Endodermal cell (in vitro differentiated cells): ENCODE data around the gene TMEM179B. TPM values are rescaled to one million over a fixed set of nuclear protein-coding genes. Genes with fewer than 3 reads are reported as not detected.

Source experiments
- DNase-seq: peaks from one replicate; pipeline ENCODE4 v3.0.0-alpha.2; 2017
- H3K27ac ChIP-seq: 2 replicates; pipeline ENCODE4 v1.5.1; 2013; ENCODE audit warnings: mild to moderate bottlenecking, low read depth, low read length, moderate library complexity
- H3K27me3 ChIP-seq: 2 replicates; pipeline ENCODE4 v1.6.1; 2013; ENCODE audit warnings: mild to moderate bottlenecking, low read length, moderate library complexity; ENCODE audit not compliant: insufficient read depth, control insufficient read depth, poor library complexity, severe bottlenecking
- H3K36me3 ChIP-seq: 2 replicates; pipeline ENCODE4 v1.7.0; 2013; ENCODE audit warnings: mild to moderate bottlenecking, low read length, moderate library complexity; ENCODE audit not compliant: control insufficient read depth, insufficient read depth
- H3K4me1 ChIP-seq: one replicate; pipeline ENCODE4 v1.7.0; 2013; ENCODE audit warnings: low read length; ENCODE audit not compliant: control insufficient read depth, insufficient read depth
- H3K4me3 ChIP-seq: 2 replicates; pipeline ENCODE4 v1.5.1; 2013; ENCODE audit warnings: mild to moderate bottlenecking, low read length, moderate library complexity
- H3K9ac ChIP-seq: 2 replicates; pipeline ENCODE4 v1.6.1; 2013; ENCODE audit warnings: mild to moderate bottlenecking, low read length, moderate library complexity; ENCODE audit not compliant: poor library complexity, severe bottlenecking; ENCODE audit errors: extremely low read depth
- H3K9me3 ChIP-seq: 2 replicates; pipeline ENCODE4 v1.6.1; 2013; ENCODE audit warnings: mild to moderate bottlenecking, low read length, moderate library complexity; ENCODE audit not compliant: control insufficient read depth
- H3K27ac Mint-ChIP-seq: 2 replicates; pipeline ENCODE4 v1.8.0; 2020; ENCODE audit warnings: mixed read lengths
- H3K27me3 Mint-ChIP-seq: 2 replicates; pipeline ENCODE4 v1.8.0; 2021; ENCODE audit warnings: mild to moderate bottlenecking, mixed read lengths; ENCODE audit not compliant: insufficient read depth
- H3K36me3 Mint-ChIP-seq: 2 replicates; pipeline ENCODE4 v1.8.0; 2020; ENCODE audit warnings: low read depth, mixed read lengths
- H3K4me1 Mint-ChIP-seq: 2 replicates; pipeline ENCODE4 v1.8.0; 2020; ENCODE audit warnings: mixed read lengths
- H3K4me3 Mint-ChIP-seq: 2 replicates; pipeline ENCODE4 v1.8.0; 2020; ENCODE audit warnings: mild to moderate bottlenecking, moderate library complexity, mixed read lengths
- H3K9me3 Mint-ChIP-seq: 2 replicates; pipeline ENCODE4 v1.8.0; 2020; ENCODE audit warnings: mild to moderate bottlenecking, mixed read lengths
- CTCF ChIP-seq: fragments of 200-600 bp; sonication (generic); conservative IDR thresholded peaks from 2 replicates; pipeline ENCODE4 v1.5.0; 2021; ENCODE audit warnings: antibody characterized with exemption, mild to moderate bottlenecking
- WGBS, 2 experiments: methylation state at CpG; one replicate each; pipeline versions ENCODE4 v1.1.5 to v1.1.7; 2013; ENCODE audit warnings: missing lambda C conversion rate in 2 of 2, mixed read lengths in 1 of 2; ENCODE audit not compliant: insufficient coverage in 1 of 2, insufficient read length in 1 of 2; 5-methylcytosine and 5-hydroxymethylcytosine counted together
- total RNA-seq, 2 donors: library from RNA; stranded (reverse); fragmentation: NEBNext Ultra II Directional in 1 of 2; extraction: Animal tissue kit (Norgen Biotek cat#: 25700) in 1 of 2; gene quantifications; 2 replicates in 1 of 2; 3 replicates in 1 of 2; pipeline ENCODE4 v1.2.1, GENCODE V29; 2021

The TMEM179B gene
- total RNA-seq, 2 donors from 2014 or later = 31.0 TPM

DNA sequence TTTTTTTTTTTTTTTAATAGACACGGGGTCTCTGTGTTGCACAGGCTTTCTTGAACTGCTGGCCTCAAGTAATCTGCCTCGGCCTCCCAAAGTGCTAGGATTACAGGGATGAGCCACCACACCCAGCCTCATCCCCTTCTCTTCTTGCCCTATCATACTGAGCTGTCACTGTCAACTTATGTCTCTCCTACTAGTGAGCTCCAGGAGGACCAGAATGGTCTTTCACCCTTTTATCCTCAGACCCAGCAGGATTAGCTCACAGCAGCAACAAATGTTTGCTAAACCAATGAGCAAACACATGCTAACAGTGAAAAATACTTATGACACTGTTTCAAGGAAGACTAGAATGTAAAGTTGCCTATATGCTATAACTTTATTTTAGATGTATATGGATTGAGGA is 24.5 kb downstream of the TMEM179B start:
- 89% methylated on average over 2 of the region's 2 CpGs; no CpG with 5 or more reads in 1 of the 2 experiments for WGBS, 2 experiments

GRCh38 chr11:62816557-62816956 is 29.4 kb downstream of the TMEM179B start:
- Histone ChIP-seq H3K9me3 (no peaks in the 10 kb centered on the region), H3K27ac (no peak overlapping the region), H3K36me3 (peaks cover 54% of the 10 kb centered on the region), H3K9ac (no peak overlapping the region), H3K27me3 (no peaks in the 10 kb centered on the region), H3K4me3 (no peak overlapping the region), H3K4me1 (no peaks in the 10 kb centered on the region)
- H3K36me3 Mint-ChIP-seq = peaks cover 40% of the 10 kb centered on the region
- no peaks in the 10 kb centered on the region for H3K27me3 Mint-ChIP-seq
- no peak for DNase-seq
- WGBS, 2 experiments = 93 to 96% methylated on average over 2 to 8 of the region's 8 CpGs
- H3K4me3 Mint-ChIP-seq = no peak overlapping the region
- no peaks in the 10 kb centered on the region for H3K9me3 Mint-ChIP-seq
- no peak for TF ChIP-seq CTCF
- no peak overlapping the region for H3K27ac Mint-ChIP-seq
- peaks cover 2% of the 10 kb centered on the region for H3K4me1 Mint-ChIP-seq

More for the DNA sequence above, 24.5 kb downstream of the TMEM179B start:
- H3K27me3 Mint-ChIP-seq = no peaks in the 10 kb centered on the region
- DNase-seq = no peak
- H3K27me3 ChIP-seq = no peaks in the 10 kb centered on the region
- H3K27ac ChIP-seq = no peak overlapping the region
- H3K4me3 Mint-ChIP-seq = no peak overlapping the region
- no peak for TF ChIP-seq CTCF
- peaks cover 49% of the 10 kb centered on the region for H3K36me3 ChIP-seq
- H3K4me3 ChIP-seq = no peak overlapping the region
- H3K27ac Mint-ChIP-seq = no peak overlapping the region
- H3K9ac ChIP-seq = no peak overlapping the region
- no peaks in the 10 kb centered on the region for H3K9me3 Mint-ChIP-seq
- H3K4me1 ChIP-seq = peaks cover 3% of the 10 kb centered on the region
- H3K36me3 Mint-ChIP-seq = peaks cover 13% of the 10 kb centered on the region
- H3K9me3 ChIP-seq = no peaks in the 10 kb centered on the region
- H3K4me1 Mint-ChIP-seq = peaks cover 4% of the 10 kb centered on the region

DNA sequence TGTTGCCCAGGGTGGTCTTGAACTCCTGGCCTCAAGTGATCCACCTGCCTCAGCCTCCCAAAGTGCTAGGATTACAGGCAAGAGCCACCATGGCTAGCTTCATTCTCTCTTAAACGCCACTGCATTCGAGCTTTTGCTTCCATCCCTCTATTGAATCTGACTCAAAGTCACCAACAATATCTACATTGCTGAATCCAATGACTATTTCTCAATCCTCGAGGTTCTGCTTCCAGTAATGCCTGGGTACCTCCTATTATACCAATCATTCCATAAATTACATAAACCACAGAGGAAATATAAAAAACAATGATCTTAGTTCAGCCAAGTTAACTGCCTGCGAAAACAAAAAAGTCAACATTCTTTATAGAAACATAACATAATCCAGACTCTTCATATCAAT is 29.9 kb downstream of the TMEM179B start:
- no peaks in the 10 kb centered on the region for H3K4me1 Mint-ChIP-seq
- no peak overlapping the region for H3K27ac Mint-ChIP-seq
- H3K9me3 Mint-ChIP-seq = no peaks in the 10 kb centered on the region
- Histone ChIP-seq H3K9ac (no peak overlapping the region), H3K4me3 (no peak overlapping the region), H3K27ac (no peak overlapping the region), H3K36me3 (peaks cover 58% of the 10 kb centered on the region), H3K9me3 (no peaks in the 10 kb centered on the region), H3K27me3 (no peaks in the 10 kb centered on the region), H3K4me1 (no peaks in the 10 kb centered on the region)
- no peak for DNase-seq
- no peaks in the 10 kb centered on the region for H3K27me3 Mint-ChIP-seq
- no peak overlapping the region for H3K4me3 Mint-ChIP-seq
- WGBS, 2 experiments = 93 to 96% methylated on average over 4 of the region's 4 CpGs
- H3K36me3 Mint-ChIP-seq = peaks cover 41% of the 10 kb centered on the region
- no peak for TF ChIP-seq CTCF
